Measurements from ENCODE around the gene IFIT2.
A peak's percentile ranks its signal among the peaks of the same experiment; 100 is the strongest.
"Not testable (repeated sequence)": the region's sequence is repeated elsewhere in the genome, so short reads cannot be mapped to it uniquely, and the experiment has no call there.

The IFIT2 gene

GRCh38 chr10:89306434-89307268 lies 4.8 kb downstream of the IFIT2 start:
- Histone ChIP-seq H3K27ac (no peak overlapping the region), H3K9me3 (replicated peaks in 1 of 11) (peaks cover 0 to 16% (median 0%) of the 10 kb centered on the region in 11 experiments; a peak in 2 of 22 replicates), H3K4me3 (no peak overlapping the region), H3K27me3 (no peaks in the 10 kb centered on the region), H4K20me1 (peaks cover 0 to 8% (median 0%) of the 10 kb centered on the region in 11 experiments; a peak in 2 of 22 replicates), H3K4me2 (peak overlapping the region in 9 of 11 experiments; percentile 18 to 48 (median 24); a peak in 12 of 22 replicates), H3K36me3 (peaks cover 7 to 39% (median 30%) of the 10 kb centered on the region in 11 experiments; a peak in 19 of 22 replicates), H3K4me1 (peaks cover 25 to 46% (median 30%) of the 10 kb centered on the region in 10 experiments), H3K9ac (no peak overlapping the region)
- no peak for TF ChIP-seq Cebpa-rat (IDR thresholded peaks at IDR 0.05)

- H3K27me3 ChIP-seq: no peaks in the 10 kb centered on the region
- H3K9me3 ChIP-seq (replicated peaks in 1 of 11): peaks cover 0 to 16% (median 0%) of the 10 kb centered on the region in 11 experiments; a peak in 2 of 22 replicates
- peaks cover 7 to 39% (median 30%) of the 10 kb centered on the region in 11 experiments; a peak in 19 of 22 replicates for H3K36me3 ChIP-seq
- H3K4me2 ChIP-seq: peak overlapping the region in 9 of 11 experiments; percentile 18 to 48 (median 24); a peak in 12 of 22 replicates
- H3K4me1 ChIP-seq: peaks cover 25 to 44% (median 29%) of the 10 kb centered on the region in 10 experiments
- no peak overlapping the region for H3K9ac ChIP-seq
- H3K4me3 ChIP-seq: no peak overlapping the region
- peaks cover 0 to 8% (median 0%) of the 10 kb centered on the region in 11 experiments; a peak in 2 of 22 replicates for H4K20me1 ChIP-seq
- no peak overlapping the region for H3K27ac ChIP-seq
- no peak for TF ChIP-seq Cebpa-rat (IDR thresholded peaks at IDR 0.05)
Measured at GRCh38 chr10:89307269-89307577, 5.4 kb downstream of the IFIT2 start.

- H3K9ac ChIP-seq: no peak overlapping the region
- TF ChIP-seq Cebpa-rat (IDR thresholded peaks at IDR 0.05): no peak
- peaks cover 7 to 39% (median 30%) of the 10 kb centered on the region in 11 experiments; a peak in 19 of 22 replicates for H3K36me3 ChIP-seq
- H3K4me3 ChIP-seq: no peak overlapping the region
- no peak overlapping the region for H3K4me2 ChIP-seq
- H3K27ac ChIP-seq: no peak overlapping the region
- peaks cover 0 to 8% (median 0%) of the 10 kb centered on the region in 11 experiments; a peak in 2 of 22 replicates for H4K20me1 ChIP-seq
- no peaks in the 10 kb centered on the region for H3K27me3 ChIP-seq
- H3K4me1 ChIP-seq: peaks cover 15 to 33% (median 19%) of the 10 kb centered on the region in 10 experiments
- H3K9me3 ChIP-seq (replicated peaks in 1 of 11): peaks cover 0 to 16% (median 0%) of the 10 kb centered on the region in 11 experiments; a peak in 2 of 22 replicates
Measured at GRCh38 chr10:89308266-89308665, 6.4 kb downstream of the IFIT2 start.

GRCh38 chr10:89308736-89309135 lies 6.9 kb downstream of the IFIT2 start:
- Histone ChIP-seq H3K27ac (no peak overlapping the region), H3K9me3 (replicated peaks in 1 of 11) (peaks cover 0 to 16% (median 0%) of the 10 kb centered on the region in 11 experiments; a peak in 2 of 22 replicates), H3K4me3 (no peak overlapping the region), H3K27me3 (no peaks in the 10 kb centered on the region), H3K4me2 (no peak overlapping the region), H3K9ac (no peak overlapping the region), H3K36me3 (peaks cover 7 to 39% (median 30%) of the 10 kb centered on the region in 11 experiments; a peak in 19 of 22 replicates), H3K4me1 (peaks cover 10 to 29% (median 14%) of the 10 kb centered on the region in 10 experiments), H4K20me1 (peaks cover 0 to 6% (median 0%) of the 10 kb centered on the region in 11 experiments; a peak in 2 of 22 replicates)
- no peak for TF ChIP-seq Cebpa-rat (IDR thresholded peaks at IDR 0.05)

GRCh38 chr10:89309156-89310055 lies 7.6 kb downstream of the IFIT2 start:
- Histone ChIP-seq H3K4me3 (no peak overlapping the region), H3K4me2 (no peak overlapping the region), H3K36me3 (peaks cover 7 to 39% (median 30%) of the 10 kb centered on the region in 11 experiments; a peak in 19 of 22 replicates), H3K9me3 (replicated peaks in 1 of 11) (peaks cover 0 to 16% (median 0%) of the 10 kb centered on the region in 11 experiments; a peak in 2 of 22 replicates), H3K27ac (no peak overlapping the region), H3K4me1 (peaks cover 3 to 22% (median 10%) of the 10 kb centered on the region in 10 experiments; a peak in 16 of 20 replicates), H4K20me1 (no peaks in the 10 kb centered on the region; a peak in 1 of 22 replicates), H3K9ac (no peak overlapping the region), H3K27me3 (no peaks in the 10 kb centered on the region)
- TF ChIP-seq Cebpa-rat (IDR thresholded peaks at IDR 0.05): no peak

- no peak overlapping the region for H3K9ac ChIP-seq
- no peaks in the 10 kb centered on the region for H3K27me3 ChIP-seq
- H3K36me3 ChIP-seq: peaks cover 7 to 39% (median 30%) of the 10 kb centered on the region in 11 experiments; a peak in 19 of 22 replicates
Measured at GRCh38 chr10:89310056-89310893, 8.4 kb downstream of the IFIT2 start.

GRCh38 chr10:89312973-89313372 lies 11.1 kb downstream of the IFIT2 start:
- H3K4me1 ChIP-seq: peaks cover 0 to 6% (median 0%) of the 10 kb centered on the region in 10 experiments; a peak in 2 of 20 replicates
- no peak overlapping the region for H3K9ac ChIP-seq
- no peak overlapping the region for H3K4me2 ChIP-seq
- H3K27me3 ChIP-seq: no peaks in the 10 kb centered on the region
- no peak overlapping the region for H3K27ac ChIP-seq
- peaks cover 0 to 16% (median 4%) of the 10 kb centered on the region in 11 experiments; a peak in 10 of 22 replicates for H3K36me3 ChIP-seq
- TF ChIP-seq Cebpa-rat (IDR thresholded peaks at IDR 0.05): no peak
- H4K20me1 ChIP-seq: no peaks in the 10 kb centered on the region; a peak in 1 of 22 replicates
- peaks cover 0 to 8% (median 0%) of the 10 kb centered on the region in 11 experiments; a peak in 5 of 22 replicates for H3K9me3 ChIP-seq (replicated peaks in 1 of 11)
- H3K4me3 ChIP-seq: no peak overlapping the region

More at GRCh38 chr10:89310056-89310893, 8.4 kb downstream of the IFIT2 start:
- H4K20me1 ChIP-seq: no peaks in the 10 kb centered on the region; a peak in 1 of 22 replicates
- no peak overlapping the region for H3K27ac ChIP-seq
- peaks cover 0 to 16% (median 0%) of the 10 kb centered on the region in 11 experiments; a peak in 2 of 22 replicates for H3K9me3 ChIP-seq (replicated peaks in 1 of 11)
- TF ChIP-seq Cebpa-rat (IDR thresholded peaks at IDR 0.05): no peak
- peaks cover 0 to 18% (median 10%) of the 10 kb centered on the region in 10 experiments; a peak in 12 of 20 replicates for H3K4me1 ChIP-seq
- H3K4me2 ChIP-seq: no peak overlapping the region
- H3K4me3 ChIP-seq: no peak overlapping the region

GRCh38 chr10:89314676-89315075 lies 12.8 kb downstream of the IFIT2 start:
- H3K4me2 ChIP-seq: no peak overlapping the region
- no peaks in the 10 kb centered on the region for H3K27me3 ChIP-seq
- H3K9me3 ChIP-seq (replicated peaks in 1 of 11): peaks cover 0 to 10% (median 0%) of the 10 kb centered on the region in 11 experiments; a peak in 5 of 22 replicates
- no peaks in the 10 kb centered on the region for H3K36me3 ChIP-seq
- no peaks in the 10 kb centered on the region for H4K20me1 ChIP-seq
- H3K4me1 ChIP-seq: peaks cover 0 to 6% (median 0%) of the 10 kb centered on the region in 10 experiments; a peak in 3 of 20 replicates
- TF ChIP-seq Cebpa-rat (IDR thresholded peaks at IDR 0.05): no peak
- no peak overlapping the region for H3K27ac ChIP-seq
- H3K9ac ChIP-seq: no peak overlapping the region
- no peak overlapping the region for H3K4me3 ChIP-seq

GRCh38 chr10:89318047-89318446 lies 16.2 kb downstream of the IFIT2 start:
- peaks cover 0 to 10% (median under 1%) of the 10 kb centered on the region in 11 experiments; a peak in 9 of 22 replicates for H3K9me3 ChIP-seq (replicated peaks in 1 of 11)
- H3K27ac ChIP-seq, H3K9ac ChIP-seq: not testable (repeated sequence)

GRCh38 chr10:89325081-89325480 lies 23.2 kb downstream of the IFIT2 start:
- not testable (repeated sequence) for H3K27ac ChIP-seq, H3K4me3 ChIP-seq, H4K20me1 ChIP-seq, H3K27me3 ChIP-seq, H3K36me3 ChIP-seq, H3K9ac ChIP-seq
- peaks cover 28 to 39% (median 31%) of the 10 kb centered on the region in 10 experiments for H3K4me1 ChIP-seq
- peak overlapping the region in 1 of 11 experiments; percentile 19; a peak in 1 of 22 replicates for H3K4me2 ChIP-seq
- H3K9me3 ChIP-seq (replicated peaks in 1 of 11): peaks cover 3 to 19% (median 14%) of the 10 kb centered on the region in 11 experiments; a peak in 15 of 22 replicates

More at GRCh38 chr10:89318047-89318446, 16.2 kb downstream of the IFIT2 start:
- H3K4me2 ChIP-seq, H3K27me3 ChIP-seq, H3K4me1 ChIP-seq, H3K36me3 ChIP-seq, H4K20me1 ChIP-seq, H3K4me3 ChIP-seq: not testable (repeated sequence)

- H3K4me1 ChIP-seq: peaks cover 36 to 47% (median 39%) of the 10 kb centered on the region in 10 experiments
- not testable (repeated sequence) for H3K27ac ChIP-seq, H3K9ac ChIP-seq, H3K4me3 ChIP-seq, H3K27me3 ChIP-seq, H3K36me3 ChIP-seq, H4K20me1 ChIP-seq
- H3K4me2 ChIP-seq: 0 out of 22 replicates have a peak overlapping the region, but pooled peaks of 1 of the 11 experiments have one; percentile 19
- H3K9me3 ChIP-seq (replicated peaks in 1 of 11): peaks cover 3 to 19% (median 14%) of the 10 kb centered on the region in 11 experiments; a peak in 15 of 22 replicates
Measured at GRCh38 chr10:89325856-89326255, 24.0 kb downstream of the IFIT2 start.
